HCT116 (cell line): Measurements from ENCODE around the gene BABAM2. TPM values are rescaled to one million over a fixed set of nuclear protein-coding genes. Genes with fewer than 3 reads are reported as not detected.

Experiments
- ATAC-seq: fragments of 200-7000 bp; cut with Tn5 transposase; 2 replicates; pipeline ENCODE4 v1.9.1; 2020; ENCODE audit warnings: mild to moderate bottlenecking, moderate library complexity
- BruUV-seq: library from RNA; stranded (reverse); fragments of 400-500 nt; replicated peaks from 2 replicates; lab custom pipeline; 2021; lab: Mats Ljungman, UMichigan
- CTCF ChIA-PET: fragments of 300-600 bp; sonication (Branson Sonifier 250); formaldehyde crosslinking; loops from one replicate; lab custom pipeline; 2021; ENCODE audit warnings: antibody characterized with exemption; lab: Charles Lee
- POLR2A ChIA-PET: fragments of 300-600, 350-600 bp; sonication (Branson Sonifier 250); formaldehyde crosslinking; loops from one replicate; lab custom pipeline; 2021; ENCODE audit warnings: antibody characterized with exemption; lab: Charles Lee
- RAD21 ChIA-PET, 2 experiments: fragments of 300-600 bp; sonication (Branson Sonifier 250); formaldehyde crosslinking; loops; one replicate each; lab custom pipeline; 2023; ENCODE audit warnings: low total read pairs in 2 of 2; ENCODE audit not compliant: uncharacterized antibody in 2 of 2, unreplicated experiment in 2 of 2, low non-redundant PET in 1 of 2; lab: Charles Lee
- DNase-seq: peaks from one replicate; pipeline ENCODE4 v3.0.0-alpha.2; 2010; ENCODE audit warnings: low read depth, low spot score
- H2AFZ ChIP-seq: fragments of 200-600 bp; shearing (Covaris generic), sonication (generic); 2 replicates; pipeline ENCODE4 v1.6.1; 2017; ENCODE audit warnings: low read depth, mixed run types, mixed read lengths, antibody characterized with exemption, low read length; ENCODE audit not compliant: poor library complexity, severe bottlenecking
- H3K27ac ChIP-seq: 2 replicates; pipeline ENCODE4 v1.5.1; 2012; ENCODE audit warnings: low read depth, low read length
- H3K27me3 ChIP-seq: fragments of 200-600 bp; sonication (generic); 2 replicates; pipeline ENCODE4 v1.6.1; 2016; ENCODE audit warnings: mixed run types, low read length, mixed read lengths; ENCODE audit not compliant: insufficient read depth
- H3K36me3 ChIP-seq, 2 experiments: fragments of 200-500 bp in 1 of 2; fragments of 200-600 bp in 1 of 2; sonication (Bioruptor generic) in 1 of 2; sonication (generic) in 1 of 2; 2 replicates each; pipeline versions ENCODE4 v1.5.1 to v1.6.1; 2014 to 2016; ENCODE audit warnings: low read length in 2 of 2, inconsistent platforms in 1 of 2, mixed read lengths in 1 of 2, mixed run types in 1 of 2; ENCODE audit not compliant: insufficient read depth in 2 of 2, control insufficient read depth in 1 of 2
- H3K4me1 ChIP-seq, 2 experiments: fragments of 200-600 bp in 1 of 2; sonication (generic) in 1 of 2; 2 replicates each; pipeline versions ENCODE4 v1.5.1 to v1.6.1; 2012 to 2017; ENCODE audit warnings: low read length in 2 of 2, inconsistent platforms in 1 of 2, mild to moderate bottlenecking in 1 of 2, mixed read lengths in 1 of 2, mixed run types in 1 of 2, moderate library complexity in 1 of 2; ENCODE audit not compliant: insufficient read depth in 2 of 2, control insufficient read depth in 1 of 2
- H3K4me2 ChIP-seq: fragments of 200-600 bp; sonication (generic); 2 replicates; pipeline ENCODE4 v1.6.1; 2017; ENCODE audit warnings: mixed run types, low read length, mixed read lengths
- H3K4me3 ChIP-seq, 2 experiments: fragments of 200-600 bp in 1 of 2; sonication (generic) in 1 of 2; replicated peaks in 1 of 2; 2 replicates each; pipeline ENCODE4 v1.5.1; 2011 to 2016; ENCODE audit warnings: low read length in 2 of 2, control low read depth in 1 of 2, low read depth in 1 of 2, mild to moderate bottlenecking in 1 of 2, mixed read lengths in 1 of 2, mixed run types in 1 of 2
- H3K79me2 ChIP-seq: fragments of 200-600 bp; sonication (generic); 2 replicates; pipeline ENCODE4 v1.6.1; 2017; ENCODE audit warnings: mild to moderate bottlenecking, mixed run types, low read length, moderate library complexity, mixed read lengths; ENCODE audit not compliant: insufficient read depth
- H3K9ac ChIP-seq: fragments of 200-600 bp; sonication (generic); 2 replicates; pipeline ENCODE4 v1.6.1; 2016; ENCODE audit warnings: low read length, mixed read lengths
- H3K9me2 ChIP-seq: fragments of 200-600 bp; sonication (generic), shearing (Covaris generic); 2 replicates; pipeline ENCODE4 v1.6.1; 2017; ENCODE audit warnings: mixed run types, mild to moderate bottlenecking, moderate library complexity; ENCODE audit not compliant: insufficient read depth
- H3K9me3 ChIP-seq, 2 experiments: fragments of 200-500 bp in 1 of 2; fragments of 200-600 bp in 1 of 2; sonication (Bioruptor generic) in 1 of 2; sonication (generic) in 1 of 2; 2 replicates each; pipeline ENCODE4 v1.6.1; 2014 to 2017; ENCODE audit warnings: low read length in 2 of 2, mixed read lengths in 2 of 2, inconsistent platforms in 1 of 2, low read depth in 1 of 2, mild to moderate bottlenecking in 1 of 2, mixed run types in 1 of 2, moderate library complexity in 1 of 2; ENCODE audit not compliant: control insufficient read depth in 1 of 2, insufficient read depth in 1 of 2
- H4K20me1 ChIP-seq: fragments of 200-600 bp; sonication (generic), shearing (Covaris generic); 2 replicates; pipeline ENCODE4 v1.6.1; 2017; ENCODE audit warnings: mixed run types, mild to moderate bottlenecking, moderate library complexity; ENCODE audit not compliant: insufficient read depth
- ATF3 ChIP-seq: IDR thresholded peaks from 2 replicates; pipeline ENCODE4 v1.6.1; 2012
- CBX3 ChIP-seq: IDR thresholded peaks from 2 replicates; pipeline ENCODE4 v1.6.1; 2012; ENCODE audit warnings: low read depth
- CEBPB ChIP-seq: IDR thresholded peaks from 2 replicates; pipeline ENCODE4 v1.6.1; 2012; ENCODE audit warnings: low read depth
- CTCF ChIP-seq, 3 experiments: fragments of 200-600 bp in 1 of 3; sonication (generic) in 1 of 3; IDR thresholded peaks in 2 of 3; conservative IDR thresholded peaks in 1 of 3; 2 replicates each; pipeline ENCODE4 v1.5.1; 2012 to 2017; ENCODE audit warnings: low read depth in 2 of 3, low read length in 2 of 3, antibody characterized with exemption in 1 of 3, borderline replicate concordance in 1 of 3, control low read depth in 1 of 3, mild to moderate bottlenecking in 1 of 3, mixed read lengths in 1 of 3, mixed run types in 1 of 3, moderate library complexity in 1 of 3; ENCODE audit not compliant: insufficient read depth in 1 of 3
- EGR1 ChIP-seq: IDR thresholded peaks from 2 replicates; pipeline ENCODE4 v1.6.1; 2012; ENCODE audit warnings: low read depth
- ELF1 ChIP-seq: IDR thresholded peaks from 2 replicates; pipeline ENCODE4 v1.6.1; 2012; ENCODE audit warnings: low read depth, borderline replicate concordance
- EZH2 ChIP-seq: fragments of 200-600 bp; sonication (generic); IDR thresholded peaks from 2 replicates; pipeline ENCODE4 v1.6.1; 2017; ENCODE audit warnings: antibody characterized with exemption, mixed run types
- EZH2phosphoT487 ChIP-seq: fragments of 200-600 bp; IDR thresholded peaks from 2 replicates; pipeline ENCODE4 v1.6.1; 2018; ENCODE audit warnings: antibody characterized with exemption, borderline replicate concordance
- JUND ChIP-seq: IDR thresholded peaks from 2 replicates; pipeline ENCODE4 v1.6.1; 2012
- POLR2AphosphoS5 ChIP-seq: IDR thresholded peaks from 2 replicates; pipeline ENCODE4 v1.6.1; 2011; ENCODE audit warnings: mild to moderate bottlenecking, low read depth, low read length, moderate library complexity
- RAD21 ChIP-seq: IDR thresholded peaks from 2 replicates; pipeline ENCODE4 v1.6.1; 2012; ENCODE audit warnings: low read depth, mild to moderate bottlenecking
- REST ChIP-seq: IDR thresholded peaks from 2 replicates; pipeline ENCODE4 v1.6.1; 2012; ENCODE audit warnings: low read depth
- SIN3A ChIP-seq: IDR thresholded peaks from 2 replicates; pipeline ENCODE4 v1.6.1; 2012; ENCODE audit warnings: low read depth
- SP1 ChIP-seq: IDR thresholded peaks from 2 replicates; pipeline ENCODE4 v1.6.1; 2012; ENCODE audit warnings: low read depth
- SRF ChIP-seq: IDR thresholded peaks from 2 replicates; pipeline ENCODE4 v1.6.1; 2012; ENCODE audit warnings: low read depth
- YY1 ChIP-seq: IDR thresholded peaks from 2 replicates; pipeline ENCODE4 v1.6.1; 2011; ENCODE audit warnings: low read length, low read depth, moderate library complexity, mild to moderate bottlenecking; ENCODE audit not compliant: insufficient replicate concordance; ENCODE audit errors: extremely low read depth
- ZBTB33 ChIP-seq: IDR thresholded peaks from 2 replicates; pipeline ENCODE4 v1.6.1; 2011; ENCODE audit warnings: mild to moderate bottlenecking, low read length, moderate library complexity; ENCODE audit not compliant: insufficient replicate concordance; ENCODE audit errors: extremely low read depth
- ZFX ChIP-seq: fragments of 450-650 bp; IDR thresholded peaks from 2 replicates; pipeline ENCODE4 v1.6.1; 2017
- intact Hi-C: fragments of 100-400 bp; cut with micrococcal nuclease; formaldehyde crosslinking; loops from 2 replicates; pipeline ENCODE4 v1.10.0; 2022
- total RNA-seq: library from RNA; stranded (reverse); gene quantifications from one replicate; pipeline ENCODE4 v1.2.1, GENCODE V29; 2021; ENCODE audit not compliant: unreplicated experiment

BABAM2 gene
- total RNA-seq, 1 experiment from 2014 or later = 23.8 TPM

- no peak for ATAC-seq
- no peak overlapping the region for H3K4me3 ChIP-seq
- TF ChIP-seq CEBPB (no peak), YY1 (no peak), POLR2AphosphoS5 (no peak), RAD21 (no peak), CBX3 (no peak), REST (no peak), ELF1 (no peak), EZH2phosphoT487 (no peak), EZH2 (no peak), SRF (no peak), CTCF (IDR thresholded peaks at IDR 0.05 in 2 of 3, conservative IDR thresholded peaks at IDR 0.05 in 1 of 3; ENCODE audit: borderline replicate concordance in 1 of 3, insufficient read depth in 1 of 3, low read depth in 2 of 3, low read length in 2 of 3) (no peak), EGR1 (no peak), SIN3A (no peak), ATF3 (no peak), SP1 (no peak), ZFX (no peak), ZBTB33 (no peak), JUND (no peak)
- no peak for DNase-seq
- no peaks in the 10 kb centered on the region for H3K9me3 ChIP-seq
- no peak overlapping the region for H2AFZ ChIP-seq
- BruUV-seq = no TSS peak
- H3K27me3 ChIP-seq = no peaks in the 10 kb centered on the region
- no peaks in the 10 kb centered on the region; the same call in 1 of the 2 replicates for H3K9me2 ChIP-seq
- intact Hi-C loops = no loop called here
- no peak overlapping the region for H3K27ac ChIP-seq
- H3K79me2 ChIP-seq = no peaks in the 10 kb centered on the region
- H3K36me3 ChIP-seq = no peaks in the 10 kb centered on the region
- no peaks in the 10 kb centered on the region for H3K4me1 ChIP-seq
- ChIA-PET RAD21 (no interaction called here), POLR2A (no interaction called here), CTCF (no interaction called here)
- H3K9ac ChIP-seq = no peak overlapping the region
- H3K4me2 ChIP-seq = no peak overlapping the region
- H4K20me1 ChIP-seq = no peaks in the 10 kb centered on the region
Observed at GRCh38 chr2:28102455-28102874, 211.9 kb downstream of the BABAM2 start.
